ENCODE measurements around the gene ILDR1.

- no peak for TF ChIP-seq TAF1 (IDR thresholded peaks at IDR 0.05; ENCODE audit: borderline replicate concordance, insufficient read depth, low read length)
- TF ChIP-seq SIN3A (IDR thresholded peaks at IDR 0.05; ENCODE audit: borderline replicate concordance, insufficient read depth, low read length) = no peak
Measured at GRCh38 chr3:122023335-122023910, 1.4 kb upstream of the ILDR1 start.

Data from PFSK-1 (cell line).